HepG2 (cell line): ENCODE results near the gene ONECUT2. TPM values are rescaled to one million over a fixed set of nuclear protein-coding genes. Genes with fewer than 3 reads are reported as not detected.

Experiments
- HES4 ChIP-seq: sonication (generic); formaldehyde crosslinking; IDR thresholded peaks from 2 replicates; pipeline ENCODE4 v1.9.0; 2021; ENCODE audit warnings: mild to moderate bottlenecking, missing genetic modification reagents, borderline replicate concordance
- HNRNPUL1 ChIP-seq: fragments of 200-400 bp; formaldehyde crosslinking; IDR thresholded peaks from 2 replicates; pipeline ENCODE4 v1.6.1; 2017; ENCODE audit warnings: low read depth, mild to moderate bottlenecking, low read length, moderate library complexity
- HOXD1 ChIP-seq: sonication (generic); formaldehyde crosslinking; IDR thresholded peaks from 2 replicates; pipeline ENCODE4 v1.5.0; 2020; ENCODE audit warnings: missing genetic modification reagents
- MEF2D ChIP-seq: sonication (generic); formaldehyde crosslinking; IDR thresholded peaks from 2 replicates; pipeline ENCODE4 v1.5.1; 2020; ENCODE audit warnings: mild to moderate bottlenecking, missing genetic modification reagents
- NFE2L1 ChIP-seq: sonication (generic); formaldehyde crosslinking; IDR thresholded peaks from 2 replicates; pipeline ENCODE4 v1.4.0; 2020; ENCODE audit warnings: missing genetic modification reagents, mild to moderate bottlenecking, borderline replicate concordance
- REXO4 ChIP-seq: sonication (generic); formaldehyde crosslinking; IDR thresholded peaks from 2 replicates; pipeline ENCODE4 v1.8.0; 2022; ENCODE audit warnings: missing genetic modification reagents, mild to moderate bottlenecking, borderline replicate concordance
- SNAPC4 ChIP-seq: sonication (generic); formaldehyde crosslinking; IDR thresholded peaks from 2 replicates; pipeline ENCODE4 v1.4.0; 2020; ENCODE audit warnings: mild to moderate bottlenecking, missing genetic modification reagents
- SRSF9 ChIP-seq: fragments of 200-400 bp; formaldehyde crosslinking; IDR thresholded peaks from 2 replicates; pipeline ENCODE4 v1.6.1; 2018; ENCODE audit warnings: borderline replicate concordance, mild to moderate bottlenecking, low read depth, low read length; ENCODE audit not compliant: insufficient read depth, poor library complexity, severe bottlenecking
- ZBTB3 ChIP-seq: sonication (generic); formaldehyde crosslinking; IDR thresholded peaks from 2 replicates; pipeline ENCODE4 v1.4.0; 2020; ENCODE audit warnings: low read depth, mild to moderate bottlenecking, moderate library complexity, missing genetic modification reagents, borderline replicate concordance
- ZNF101 ChIP-seq: sonication (generic); formaldehyde crosslinking; IDR thresholded peaks from 2 replicates; pipeline ENCODE4 v1.4.0; 2020; ENCODE audit warnings: mild to moderate bottlenecking, low read depth, missing genetic modification reagents, borderline replicate concordance
- ZNF558 ChIP-seq: sonication (generic); formaldehyde crosslinking; IDR thresholded peaks from 2 replicates; pipeline ENCODE4 v1.9.0; 2022; ENCODE audit warnings: mild to moderate bottlenecking, missing genetic modification reagents, borderline replicate concordance
- ZNF569 ChIP-seq: sonication (generic); formaldehyde crosslinking; IDR thresholded peaks from 2 replicates; pipeline ENCODE4 v1.5.0; 2020; ENCODE audit warnings: mild to moderate bottlenecking, missing genetic modification reagents, moderate library complexity, borderline replicate concordance
- ZNF672 ChIP-seq: sonication (generic); formaldehyde crosslinking; IDR thresholded peaks from 2 replicates; pipeline ENCODE4 v1.8.1; 2022; ENCODE audit warnings: missing genetic modification reagents
- ZSCAN31 ChIP-seq: sonication (generic); formaldehyde crosslinking; IDR thresholded peaks from 2 replicates; pipeline ENCODE4 v1.5.0; 2020; ENCODE audit warnings: low read depth, mild to moderate bottlenecking, missing genetic modification reagents
- polyA plus RNA-seq, 8 experiments: library from polyadenylated mRNA; depleted of rRNA in 3 of 8; stranded (reverse) in 7 of 8; unstranded in 1 of 8; fragments of >200 nt; fragmentation: Illumina TruSeq in 4 of 8; extraction: Trizol in 4 of 8; gene quantifications; 2 replicates each; pipeline versions ENCODE4 v1.2.1 to v1.2.3, GENCODE V29; 2011 to 2016; ENCODE audit warnings: low read depth in 4 of 8, missing spikeins in 1 of 8, mixed read lengths in 1 of 8; ENCODE audit not compliant: insufficient read depth in 1 of 8
- total RNA-seq, 5 experiments: library from RNA; depleted of rRNA; stranded (reverse); fragments of >200 nt; fragmentation: Illumina TruSeq; extraction: Trizol; gene quantifications; 2 replicates each; pipeline ENCODE4 v1.2.3, GENCODE V29; 2016; ENCODE audit warnings: low read depth in 1 of 5
- TF ChIP-seq, protein P1 (sequence below): sonication (generic); formaldehyde crosslinking; IDR thresholded peaks from 2 replicates; pipeline ENCODE4 v1.5.0; 2020; ENCODE audit warnings: mild to moderate bottlenecking, missing genetic modification reagents
- TF ChIP-seq, protein P2 (sequence below): sonication (generic); formaldehyde crosslinking; IDR thresholded peaks from 2 replicates; pipeline ENCODE4 v1.8.0; 2022; ENCODE audit warnings: mild to moderate bottlenecking, missing genetic modification reagents
- TF ChIP-seq, protein P3 (sequence below): IDR thresholded peaks from 2 replicates; pipeline ENCODE4 v1.6.1; 2018; ENCODE audit warnings: missing genetic modification reagents, mild to moderate bottlenecking, missing compliant biosample characterization

Gene ONECUT2
- total and polyA plus RNA-seq, 2 of the 13 experiments (the other 11 are each of a cell fraction or from before 2014, with no cell fraction given): 3.0 to 3.2 TPM

DNA sequence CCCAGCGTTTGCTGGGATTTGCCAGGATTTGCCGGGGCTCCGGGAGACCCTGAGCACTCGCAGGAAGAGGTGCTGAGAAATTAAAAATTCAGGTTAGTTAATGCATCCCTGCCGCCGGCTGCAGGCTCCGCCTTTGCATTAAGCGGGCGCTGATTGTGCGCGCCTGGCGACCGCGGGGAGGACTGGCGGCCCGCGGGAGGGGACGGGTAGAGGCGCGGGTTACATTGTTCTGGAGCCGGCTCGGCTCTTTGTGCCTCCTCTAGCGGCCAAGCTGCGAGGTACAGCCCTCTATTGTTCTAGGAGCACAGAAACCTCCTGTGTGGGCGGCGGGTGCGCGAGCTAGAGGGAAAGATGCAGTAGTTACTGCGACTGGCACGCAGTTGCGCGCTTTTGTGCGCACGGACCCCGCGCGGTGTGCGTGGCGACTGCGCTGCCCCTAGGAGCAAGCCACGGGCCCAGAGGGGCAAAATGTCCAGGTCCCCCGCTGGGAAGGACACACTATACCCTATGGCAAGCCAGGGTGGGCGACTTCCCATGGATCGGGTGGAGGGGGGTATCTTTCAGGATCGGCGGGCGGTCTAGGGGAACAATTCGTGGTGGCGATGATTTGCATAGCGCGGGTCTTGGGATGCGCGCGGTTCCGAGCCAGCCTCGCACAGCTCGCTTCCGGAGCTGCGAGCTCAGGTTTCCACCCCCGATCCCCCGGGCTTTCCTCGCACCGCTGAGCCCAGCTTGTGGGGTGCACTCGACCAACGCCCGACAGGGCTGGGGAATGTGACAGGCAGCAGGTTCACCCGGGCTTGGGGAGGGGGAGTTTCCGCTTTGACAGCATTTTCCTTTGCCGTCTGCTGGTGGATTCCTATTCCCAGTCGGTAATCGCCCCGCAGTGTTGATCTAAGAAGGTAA, 2.8 kb downstream of the ONECUT2 start (continued):
- TF ChIP-seq ZNF558 (no peak), ZNF101 (CRISPR knock-in tag) (no peak), ZNF672 (no peak), SRSF9 (no peak), MEF2D (no peak), HOXD1 (CRISPR knock-in tag) (no peak), REXO4 (CRISPR knock-in tag) (no peak), ZNF569 (CRISPR knock-in tag) (no peak), HES4 (CRISPR knock-in tag) (peak; percentile 23; the same call in 1 of the 2 replicates), HNRNPUL1 (no peak), SNAPC4 (CRISPR knock-in tag) (no peak), ZSCAN31 (CRISPR knock-in tag) (peak; percentile 64; the same call in 1 of the 2 replicates), ZBTB3 (no peak), NFE2L1 (CRISPR knock-in tag) (no peak)
- TF ChIP-seq, protein P1, sequence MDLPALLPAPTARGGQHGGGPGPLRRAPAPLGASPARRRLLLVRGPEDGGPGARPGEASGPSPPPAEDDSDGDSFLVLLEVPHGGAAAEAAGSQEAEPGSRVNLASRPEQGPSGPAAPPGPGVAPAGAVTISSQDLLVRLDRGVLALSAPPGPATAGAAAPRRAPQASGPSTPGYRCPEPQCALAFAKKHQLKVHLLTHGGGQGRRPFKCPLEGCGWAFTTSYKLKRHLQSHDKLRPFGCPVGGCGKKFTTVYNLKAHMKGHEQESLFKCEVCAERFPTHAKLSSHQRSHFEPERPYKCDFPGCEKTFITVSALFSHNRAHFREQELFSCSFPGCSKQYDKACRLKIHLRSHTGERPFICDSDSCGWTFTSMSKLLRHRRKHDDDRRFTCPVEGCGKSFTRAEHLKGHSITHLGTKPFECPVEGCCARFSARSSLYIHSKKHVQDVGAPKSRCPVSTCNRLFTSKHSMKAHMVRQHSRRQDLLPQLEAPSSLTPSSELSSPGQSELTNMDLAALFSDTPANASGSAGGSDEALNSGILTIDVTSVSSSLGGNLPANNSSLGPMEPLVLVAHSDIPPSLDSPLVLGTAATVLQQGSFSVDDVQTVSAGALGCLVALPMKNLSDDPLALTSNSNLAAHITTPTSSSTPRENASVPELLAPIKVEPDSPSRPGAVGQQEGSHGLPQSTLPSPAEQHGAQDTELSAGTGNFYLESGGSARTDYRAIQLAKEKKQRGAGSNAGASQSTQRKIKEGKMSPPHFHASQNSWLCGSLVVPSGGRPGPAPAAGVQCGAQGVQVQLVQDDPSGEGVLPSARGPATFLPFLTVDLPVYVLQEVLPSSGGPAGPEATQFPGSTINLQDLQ (CRISPR knock-in tag): no peak
- TF ChIP-seq, protein P2, sequence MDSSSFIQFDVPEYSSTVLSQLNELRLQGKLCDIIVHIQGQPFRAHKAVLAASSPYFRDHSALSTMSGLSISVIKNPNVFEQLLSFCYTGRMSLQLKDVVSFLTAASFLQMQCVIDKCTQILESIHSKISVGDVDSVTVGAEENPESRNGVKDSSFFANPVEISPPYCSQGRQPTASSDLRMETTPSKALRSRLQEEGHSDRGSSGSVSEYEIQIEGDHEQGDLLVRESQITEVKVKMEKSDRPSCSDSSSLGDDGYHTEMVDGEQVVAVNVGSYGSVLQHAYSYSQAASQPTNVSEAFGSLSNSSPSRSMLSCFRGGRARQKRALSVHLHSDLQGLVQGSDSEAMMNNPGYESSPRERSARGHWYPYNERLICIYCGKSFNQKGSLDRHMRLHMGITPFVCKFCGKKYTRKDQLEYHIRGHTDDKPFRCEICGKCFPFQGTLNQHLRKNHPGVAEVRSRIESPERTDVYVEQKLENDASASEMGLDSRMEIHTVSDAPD (CRISPR knock-in tag): 0 out of 2 replicates have a peak, but pooled peaks have one; percentile 56
- TF ChIP-seq, protein P3, sequence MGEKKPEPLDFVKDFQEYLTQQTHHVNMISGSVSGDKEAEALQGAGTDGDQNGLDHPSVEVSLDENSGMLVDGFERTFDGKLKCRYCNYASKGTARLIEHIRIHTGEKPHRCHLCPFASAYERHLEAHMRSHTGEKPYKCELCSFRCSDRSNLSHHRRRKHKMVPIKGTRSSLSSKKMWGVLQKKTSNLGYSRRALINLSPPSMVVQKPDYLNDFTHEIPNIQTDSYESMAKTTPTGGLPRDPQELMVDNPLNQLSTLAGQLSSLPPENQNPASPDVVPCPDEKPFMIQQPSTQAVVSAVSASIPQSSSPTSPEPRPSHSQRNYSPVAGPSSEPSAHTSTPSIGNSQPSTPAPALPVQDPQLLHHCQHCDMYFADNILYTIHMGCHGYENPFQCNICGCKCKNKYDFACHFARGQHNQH (CRISPR knock-in tag): no peak
